ENCODE measurements around the gene NREP.

GRCh38 chr5:111726986-111727385 is 30.0 kb downstream of the NREP start:
- TF ChIP-seq, protein P1, sequence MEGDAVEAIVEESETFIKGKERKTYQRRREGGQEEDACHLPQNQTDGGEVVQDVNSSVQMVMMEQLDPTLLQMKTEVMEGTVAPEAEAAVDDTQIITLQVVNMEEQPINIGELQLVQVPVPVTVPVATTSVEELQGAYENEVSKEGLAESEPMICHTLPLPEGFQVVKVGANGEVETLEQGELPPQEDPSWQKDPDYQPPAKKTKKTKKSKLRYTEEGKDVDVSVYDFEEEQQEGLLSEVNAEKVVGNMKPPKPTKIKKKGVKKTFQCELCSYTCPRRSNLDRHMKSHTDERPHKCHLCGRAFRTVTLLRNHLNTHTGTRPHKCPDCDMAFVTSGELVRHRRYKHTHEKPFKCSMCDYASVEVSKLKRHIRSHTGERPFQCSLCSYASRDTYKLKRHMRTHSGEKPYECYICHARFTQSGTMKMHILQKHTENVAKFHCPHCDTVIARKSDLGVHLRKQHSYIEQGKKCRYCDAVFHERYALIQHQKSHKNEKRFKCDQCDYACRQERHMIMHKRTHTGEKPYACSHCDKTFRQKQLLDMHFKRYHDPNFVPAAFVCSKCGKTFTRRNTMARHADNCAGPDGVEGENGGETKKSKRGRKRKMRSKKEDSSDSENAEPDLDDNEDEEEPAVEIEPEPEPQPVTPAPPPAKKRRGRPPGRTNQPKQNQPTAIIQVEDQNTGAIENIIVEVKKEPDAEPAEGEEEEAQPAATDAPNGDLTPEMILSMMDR (IDR thresholded peaks at IDR 0.05; ENCODE audit: borderline replicate concordance, extremely low read depth, low read length, poor library complexity, severe bottlenecking): no peak
- no peak for TF ChIP-seq EZH2 (IDR thresholded peaks at IDR 0.05; ENCODE audit: borderline replicate concordance, low read depth, low read length, severe bottlenecking)
